Measurements from ENCODE around the gene CDK17. TPM values are rescaled to one million over a fixed set of nuclear protein-coding genes. Genes with fewer than 3 reads are reported as not detected.

The CDK17 gene
- total RNA-seq, 2 donors from 2014 or later = 13.2 to 23.4 TPM

DNA sequence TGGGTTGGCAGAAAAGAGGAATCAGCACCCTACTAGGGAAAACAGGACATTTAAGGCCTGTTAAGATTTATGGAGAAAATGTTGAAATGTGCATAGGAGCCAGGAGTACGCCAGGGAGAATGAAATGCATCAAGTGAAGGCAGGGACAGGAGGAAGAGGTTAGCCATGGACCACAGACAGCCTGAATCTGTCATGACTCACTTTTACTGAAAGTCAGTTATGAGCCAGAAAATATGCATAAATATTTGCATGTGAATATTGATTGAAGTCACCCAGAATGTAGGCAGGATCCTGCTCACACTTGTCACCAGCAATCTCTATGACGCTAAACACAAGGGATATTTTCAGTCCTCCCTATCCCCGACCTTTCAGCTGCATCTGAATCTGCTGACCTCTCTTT is 25.1 kb upstream of the CDK17 start:
- H3K9me3 ChIP-seq = no peaks in the 10 kb centered on the region
- no peak for DNase-seq
- H3K27me3 ChIP-seq = no peaks in the 10 kb centered on the region
- H3K4me3 ChIP-seq = no peak overlapping the region
- H3K27ac ChIP-seq = no peak overlapping the region
- intact Hi-C loops (cut with DNase I) = no loop called here
- TF ChIP-seq, protein P1, sequence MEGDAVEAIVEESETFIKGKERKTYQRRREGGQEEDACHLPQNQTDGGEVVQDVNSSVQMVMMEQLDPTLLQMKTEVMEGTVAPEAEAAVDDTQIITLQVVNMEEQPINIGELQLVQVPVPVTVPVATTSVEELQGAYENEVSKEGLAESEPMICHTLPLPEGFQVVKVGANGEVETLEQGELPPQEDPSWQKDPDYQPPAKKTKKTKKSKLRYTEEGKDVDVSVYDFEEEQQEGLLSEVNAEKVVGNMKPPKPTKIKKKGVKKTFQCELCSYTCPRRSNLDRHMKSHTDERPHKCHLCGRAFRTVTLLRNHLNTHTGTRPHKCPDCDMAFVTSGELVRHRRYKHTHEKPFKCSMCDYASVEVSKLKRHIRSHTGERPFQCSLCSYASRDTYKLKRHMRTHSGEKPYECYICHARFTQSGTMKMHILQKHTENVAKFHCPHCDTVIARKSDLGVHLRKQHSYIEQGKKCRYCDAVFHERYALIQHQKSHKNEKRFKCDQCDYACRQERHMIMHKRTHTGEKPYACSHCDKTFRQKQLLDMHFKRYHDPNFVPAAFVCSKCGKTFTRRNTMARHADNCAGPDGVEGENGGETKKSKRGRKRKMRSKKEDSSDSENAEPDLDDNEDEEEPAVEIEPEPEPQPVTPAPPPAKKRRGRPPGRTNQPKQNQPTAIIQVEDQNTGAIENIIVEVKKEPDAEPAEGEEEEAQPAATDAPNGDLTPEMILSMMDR (IDR thresholded peaks at IDR 0.05) = no peak
- H3K4me1 ChIP-seq = no peaks in the 10 kb centered on the region
- no peak overlapping the region for H3K9ac ChIP-seq (ENCODE audit: low read depth in 2 of 2, low read length in 2 of 2)
- H3K36me3 ChIP-seq = no peaks in the 10 kb centered on the region

GRCh38 chr12:96424601-96425000 is 24.4 kb upstream of the CDK17 start:
- no peak for DNase-seq

DNA sequence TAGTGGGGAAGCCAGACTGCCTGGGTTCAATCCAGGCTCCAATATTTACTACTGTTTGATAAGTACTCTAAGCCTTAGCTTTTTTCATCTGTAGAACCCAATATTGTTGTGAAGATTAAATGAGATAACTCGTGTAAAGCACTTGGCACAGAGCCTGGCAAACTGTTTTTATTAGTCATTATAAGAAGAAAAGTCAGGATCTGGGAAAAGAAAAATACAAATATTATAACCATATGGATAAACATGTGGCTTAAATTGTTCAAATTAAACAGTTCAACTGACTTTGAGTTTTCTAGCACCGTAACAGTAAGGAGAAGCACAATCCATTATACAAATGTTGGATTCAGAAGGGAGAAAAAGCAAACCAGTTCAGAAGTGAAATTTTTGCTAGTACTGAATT is 22.0 kb upstream of the CDK17 start:
- no peak overlapping the region for H3K4me3 ChIP-seq
- H3K4me1 ChIP-seq = no peaks in the 10 kb centered on the region
- H3K27me3 ChIP-seq = no peaks in the 10 kb centered on the region
- no peak overlapping the region for H3K27ac ChIP-seq
- no peak overlapping the region for H3K9ac ChIP-seq (ENCODE audit: low read depth in 2 of 2, low read length in 2 of 2)
- intact Hi-C loops (cut with DNase I) = no loop called here
- H3K36me3 ChIP-seq = no peaks in the 10 kb centered on the region
- no peak for DNase-seq
- TF ChIP-seq, protein P1 (IDR thresholded peaks at IDR 0.05) = no peak
- H3K9me3 ChIP-seq = no peaks in the 10 kb centered on the region

More at GRCh38 chr12:96424601-96425000, 24.4 kb upstream of the CDK17 start:
- H3K27me3 ChIP-seq = no peaks in the 10 kb centered on the region
- TF ChIP-seq, protein P1 (IDR thresholded peaks at IDR 0.05) = no peak
- no peak overlapping the region for H3K9ac ChIP-seq (ENCODE audit: low read depth in 2 of 2, low read length in 2 of 2)
- H3K27ac ChIP-seq = no peak overlapping the region
- no peaks in the 10 kb centered on the region for H3K4me1 ChIP-seq
- no peaks in the 10 kb centered on the region for H3K36me3 ChIP-seq
- intact Hi-C loops (cut with DNase I) = no loop called here
- H3K4me3 ChIP-seq = no peak overlapping the region
- H3K9me3 ChIP-seq = no peaks in the 10 kb centered on the region

DNA sequence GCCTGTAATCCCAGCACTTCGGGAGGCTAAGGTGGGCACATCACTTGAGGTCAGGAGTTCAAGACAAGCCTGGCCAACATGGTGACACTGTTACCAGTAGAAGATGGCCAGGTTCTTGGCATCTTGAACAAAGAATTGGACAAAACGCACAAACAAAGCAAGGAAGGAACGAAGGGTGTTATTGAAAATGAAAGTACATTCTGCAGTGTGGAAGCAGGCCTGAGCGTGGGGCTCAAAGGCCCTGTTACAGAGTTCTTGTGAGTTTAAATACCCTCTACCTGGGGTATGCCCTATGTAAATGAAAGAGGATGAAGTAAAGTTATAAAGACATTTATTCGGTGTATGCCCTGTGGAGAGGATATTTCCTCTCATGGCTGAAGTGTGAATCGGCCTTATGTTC is 20.8 kb upstream of the CDK17 start:
- intact Hi-C loops (cut with DNase I) = no loop called here
- H3K36me3 ChIP-seq = no peaks in the 10 kb centered on the region
- no peaks in the 10 kb centered on the region for H3K4me1 ChIP-seq
- DNase-seq = no peak
- H3K4me3 ChIP-seq = no peak overlapping the region
- no peaks in the 10 kb centered on the region for H3K9me3 ChIP-seq
- no peaks in the 10 kb centered on the region for H3K27me3 ChIP-seq
- TF ChIP-seq, protein P1 (IDR thresholded peaks at IDR 0.05) = no peak
- H3K27ac ChIP-seq = no peak overlapping the region
- no peak overlapping the region for H3K9ac ChIP-seq (ENCODE audit: low read depth in 2 of 2, low read length in 2 of 2)

DNA sequence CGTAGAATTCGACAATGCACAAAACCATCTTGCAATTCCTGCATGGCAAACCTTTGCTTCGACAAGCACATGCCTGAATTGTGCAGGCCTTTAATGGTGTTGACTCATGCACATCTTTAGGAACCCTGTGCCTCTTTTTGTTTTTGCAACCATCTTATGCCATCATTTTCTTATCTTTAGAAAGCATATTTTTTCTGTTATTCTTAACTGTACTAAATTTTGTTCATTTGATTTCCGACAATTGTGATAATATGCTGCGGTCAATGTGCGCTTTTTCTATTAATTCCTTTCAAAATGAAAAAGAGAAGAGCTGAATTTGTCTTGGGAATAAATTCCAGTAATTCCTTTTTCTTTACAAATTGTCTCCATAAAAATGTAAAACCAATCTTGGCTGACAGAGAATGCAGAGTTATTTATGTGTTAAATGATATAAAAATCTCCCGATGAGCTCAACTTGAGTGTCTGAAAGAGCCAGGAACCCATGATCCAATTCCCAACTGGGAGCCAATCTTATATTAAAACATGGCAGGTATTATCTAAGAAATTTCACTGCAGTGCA is 20.1 kb upstream of the CDK17 start:
- Histone ChIP-seq H3K36me3 (no peaks in the 10 kb centered on the region), H3K4me3 (no peak overlapping the region), H3K4me1 (no peaks in the 10 kb centered on the region), H3K27ac (no peak overlapping the region), H3K9ac (ENCODE audit: low read depth in 2 of 2, low read length in 2 of 2) (no peak overlapping the region), H3K9me3 (no peaks in the 10 kb centered on the region), H3K27me3 (no peaks in the 10 kb centered on the region)
- no peak for DNase-seq
- TF ChIP-seq, protein P1 (IDR thresholded peaks at IDR 0.05) = no peak
- intact Hi-C loops (cut with DNase I) = no loop called here

Measured in colonic mucosa (tissue), 4 donors.